ENCODE measurements around the gene NKD2. TPM values are rescaled to one million over a fixed set of nuclear protein-coding genes. Genes with fewer than 3 reads are reported as not detected.

Gene NKD2, protein sequence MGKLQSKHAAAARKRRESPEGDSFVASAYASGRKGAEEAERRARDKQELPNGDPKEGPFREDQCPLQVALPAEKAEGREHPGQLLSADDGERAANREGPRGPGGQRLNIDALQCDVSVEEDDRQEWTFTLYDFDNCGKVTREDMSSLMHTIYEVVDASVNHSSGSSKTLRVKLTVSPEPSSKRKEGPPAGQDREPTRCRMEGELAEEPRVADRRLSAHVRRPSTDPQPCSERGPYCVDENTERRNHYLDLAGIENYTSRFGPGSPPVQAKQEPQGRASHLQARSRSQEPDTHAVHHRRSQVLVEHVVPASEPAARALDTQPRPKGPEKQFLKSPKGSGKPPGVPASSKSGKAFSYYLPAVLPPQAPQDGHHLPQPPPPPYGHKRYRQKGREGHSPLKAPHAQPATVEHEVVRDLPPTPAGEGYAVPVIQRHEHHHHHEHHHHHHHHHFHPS
- 1 to 10 TPM; 1.4 to 1.8 TPM for total RNA-seq

DNA sequence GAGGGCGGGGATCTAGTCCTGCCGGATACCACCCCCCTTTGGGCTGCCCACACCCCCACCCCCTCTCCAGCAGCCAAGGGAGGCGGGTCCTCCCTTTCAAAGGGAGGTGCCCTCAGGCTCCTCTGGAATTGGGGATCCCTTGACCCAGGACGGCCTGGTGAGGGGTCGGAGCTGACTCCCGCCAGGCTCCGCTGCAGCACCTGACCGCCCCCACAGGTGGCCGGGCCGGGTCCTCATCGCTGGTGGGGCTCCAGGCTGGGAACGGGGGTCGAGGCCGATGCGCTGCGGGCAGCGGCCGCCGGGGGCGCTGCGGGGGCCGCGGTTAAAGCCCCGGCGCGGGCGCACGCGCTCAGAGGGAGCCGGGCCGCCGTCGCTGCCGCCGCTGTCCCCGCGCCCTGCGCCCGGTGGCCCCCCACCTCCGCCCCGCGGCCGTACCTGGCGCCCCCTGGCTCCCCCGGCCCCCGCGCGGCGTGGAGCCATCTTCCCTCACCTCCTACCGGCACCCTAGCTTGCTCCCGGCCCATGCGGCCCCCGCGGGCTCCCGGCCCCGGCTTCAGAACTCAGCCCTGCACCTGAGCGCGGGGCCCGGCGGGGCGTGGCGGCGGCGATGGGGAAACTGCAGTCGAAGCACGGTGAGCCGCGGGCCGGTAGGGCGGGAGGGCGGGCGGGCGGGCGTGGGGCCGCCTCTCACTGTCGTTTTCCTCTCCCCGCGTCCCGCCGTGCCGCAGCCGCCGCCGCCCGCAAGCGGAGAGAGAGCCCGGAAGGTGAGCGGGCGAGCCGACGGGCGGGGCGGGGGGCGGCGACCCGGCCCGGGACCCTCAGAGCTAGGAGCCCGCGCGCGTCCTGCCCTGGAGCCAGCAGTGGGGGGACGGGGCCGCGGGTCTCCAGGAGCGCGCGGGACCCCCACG is at the start of gene NKD2:
NKD2 (plus strand) TSS at position 352 of the 908 bp plus-strand sequence; CDS start at position 608, 256 bp downstream.
- no peak for DNase-seq
- peak within 1 kb of the TSS; percentile 59 for H3K4me3 Mint-ChIP-seq
- H3K9me3 Mint-ChIP-seq = no peaks in the 10 kb centered on the region
- no peaks in the 10 kb centered on the region for H3K36me3 Mint-ChIP-seq (ENCODE audit: low read depth)
- H3K4me1 Mint-ChIP-seq = peaks cover 31% of the 10 kb centered on the region
- H3K27ac Mint-ChIP-seq = peak within 1 kb of the TSS; percentile 57
- ChIA-PET POLR2A (no interaction called here), CTCF (interaction anchor here (1.0 to 1.6 kb wide), 3 partner anchors 11 to 542 kb away, joined by 3 to 4 read pairs (median 4); no protein-coding TSS in a partner anchor)
- H3K27me3 Mint-ChIP-seq = peaks cover 46% of the 10 kb centered on the region

DNA sequence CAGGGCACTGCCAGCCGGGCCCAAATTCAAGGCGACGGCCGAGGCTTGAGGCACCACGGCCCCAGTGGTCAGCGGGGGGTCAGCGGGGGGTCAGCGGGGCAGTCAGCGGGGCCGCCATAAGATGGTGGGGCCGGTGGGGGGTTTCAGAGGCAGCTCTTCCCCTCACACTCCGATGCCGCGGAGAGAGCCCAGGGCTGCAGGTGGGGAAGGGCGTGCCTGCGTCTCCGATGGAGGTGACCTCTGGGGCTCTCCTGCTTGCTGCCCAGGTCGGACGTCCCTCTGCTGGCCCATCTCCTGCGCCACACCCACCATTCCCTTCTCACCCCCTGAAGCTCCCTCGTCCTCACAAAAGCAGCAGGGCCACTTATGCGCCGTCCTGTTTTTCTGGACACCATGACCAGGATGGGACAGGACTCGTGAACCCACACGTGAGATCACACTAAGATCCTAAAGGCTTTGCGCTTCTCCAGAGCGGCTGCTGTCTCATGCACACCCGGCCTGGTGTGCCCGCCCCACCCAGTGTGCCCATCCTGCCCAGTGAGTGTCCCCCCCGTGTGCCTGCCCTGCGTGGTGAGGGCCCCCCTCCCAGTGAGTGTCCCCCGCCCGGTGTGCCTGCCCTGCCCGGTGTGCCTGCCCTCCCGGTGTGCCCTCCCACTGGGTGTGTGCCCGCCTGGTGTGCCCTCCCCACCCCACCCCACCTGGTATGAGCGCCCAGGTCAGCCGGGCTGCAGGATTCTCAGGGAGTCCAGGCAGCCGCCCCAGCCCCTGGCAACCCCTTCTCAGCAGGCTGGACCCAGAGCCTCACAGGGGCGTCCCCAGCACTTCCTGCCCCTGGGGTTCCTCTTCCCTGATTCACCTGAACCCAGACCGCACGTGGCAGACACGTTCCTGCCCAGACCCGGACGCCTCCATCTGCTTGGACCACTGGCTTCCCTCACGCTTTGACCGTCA is 48.7 kb upstream of the NKD2 start:
- ChIA-PET CTCF (no interaction called here), POLR2A (no interaction called here)
- Mint-ChIP-seq H3K4me1 (peaks cover 68% of the 10 kb centered on the region), H3K27ac (no peak overlapping the region), H3K4me3 (no peak overlapping the region), H3K36me3 (ENCODE audit: low read depth) (no peaks in the 10 kb centered on the region), H3K27me3 (peaks cover 14% of the 10 kb centered on the region), H3K9me3 (no peaks in the 10 kb centered on the region)
- no peak for DNase-seq

DNA sequence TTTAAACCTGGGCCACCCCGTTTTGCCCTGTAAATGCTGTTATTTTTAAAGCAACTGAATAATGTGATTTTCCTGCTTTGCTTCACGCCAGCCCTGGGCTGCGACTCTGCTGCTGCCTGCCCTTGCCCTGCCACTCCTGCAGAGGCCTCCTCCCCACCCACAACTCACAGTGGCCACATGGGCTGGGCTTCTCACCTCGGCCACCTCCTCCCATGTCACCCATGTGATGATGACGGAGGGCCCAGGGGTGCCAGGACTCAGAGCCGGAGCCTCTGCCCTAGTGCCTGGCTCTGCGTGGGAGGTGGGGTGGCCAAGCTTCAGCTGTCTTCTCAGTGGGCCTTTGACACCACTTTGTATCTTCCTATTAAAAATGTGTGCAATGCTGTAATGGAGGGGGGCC is 48.1 kb upstream of the NKD2 start:
- ChIA-PET POLR2A (no interaction called here), CTCF (no interaction called here)
- DNase-seq = no peak
- H3K4me3 Mint-ChIP-seq = no peak overlapping the region
- peaks cover 70% of the 10 kb centered on the region for H3K4me1 Mint-ChIP-seq
- peaks cover 8% of the 10 kb centered on the region for H3K27me3 Mint-ChIP-seq
- H3K27ac Mint-ChIP-seq = no peak overlapping the region
- H3K36me3 Mint-ChIP-seq (ENCODE audit: low read depth) = no peaks in the 10 kb centered on the region
- no peaks in the 10 kb centered on the region for H3K9me3 Mint-ChIP-seq

DNA sequence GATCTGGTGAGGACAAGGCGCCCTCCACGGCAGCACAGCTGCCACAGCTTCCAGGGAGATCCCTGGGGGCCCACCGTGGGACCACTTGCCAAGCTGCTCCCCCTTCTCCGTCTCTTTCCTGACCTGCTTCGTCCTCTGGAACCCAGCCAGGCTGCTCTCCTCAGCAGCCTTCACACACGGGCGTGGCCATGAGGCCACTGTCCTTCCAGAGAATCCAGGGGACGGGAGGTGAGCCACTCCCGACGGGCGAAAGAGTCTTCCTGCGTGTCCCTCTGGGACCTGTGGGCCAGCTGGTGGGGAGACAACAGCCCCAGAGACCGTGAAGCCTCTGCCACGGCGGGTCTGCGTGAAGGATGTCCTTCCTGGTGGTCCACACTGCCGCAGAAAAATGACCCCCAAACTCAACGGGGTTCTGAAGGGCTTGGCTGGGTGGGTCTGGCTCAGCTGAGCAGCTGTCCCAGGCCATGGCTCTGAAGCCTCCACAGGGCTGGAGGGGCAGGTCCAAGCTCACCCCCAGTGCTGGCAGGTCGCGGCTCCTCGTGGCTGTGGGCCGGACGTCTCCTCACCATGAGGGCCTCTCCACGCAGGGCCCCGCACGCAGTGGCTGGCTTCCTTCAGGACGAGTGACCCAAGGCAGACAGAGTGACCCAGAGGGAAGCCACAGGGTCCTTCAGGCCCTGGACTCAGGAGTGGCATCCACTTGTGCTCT is 47.4 kb upstream of the NKD2 start:
- no peaks in the 10 kb centered on the region for H3K9me3 Mint-ChIP-seq
- POLR2A ChIA-PET = no interaction called here
- H3K27ac Mint-ChIP-seq = peak overlapping the region; percentile 50
- H3K4me3 Mint-ChIP-seq = no peak overlapping the region
- CTCF ChIA-PET = no interaction called here
- H3K27me3 Mint-ChIP-seq = peaks cover 4% of the 10 kb centered on the region
- peaks cover 70% of the 10 kb centered on the region for H3K4me1 Mint-ChIP-seq
- no peak for DNase-seq
- no peaks in the 10 kb centered on the region for H3K36me3 Mint-ChIP-seq (ENCODE audit: low read depth)

DNA sequence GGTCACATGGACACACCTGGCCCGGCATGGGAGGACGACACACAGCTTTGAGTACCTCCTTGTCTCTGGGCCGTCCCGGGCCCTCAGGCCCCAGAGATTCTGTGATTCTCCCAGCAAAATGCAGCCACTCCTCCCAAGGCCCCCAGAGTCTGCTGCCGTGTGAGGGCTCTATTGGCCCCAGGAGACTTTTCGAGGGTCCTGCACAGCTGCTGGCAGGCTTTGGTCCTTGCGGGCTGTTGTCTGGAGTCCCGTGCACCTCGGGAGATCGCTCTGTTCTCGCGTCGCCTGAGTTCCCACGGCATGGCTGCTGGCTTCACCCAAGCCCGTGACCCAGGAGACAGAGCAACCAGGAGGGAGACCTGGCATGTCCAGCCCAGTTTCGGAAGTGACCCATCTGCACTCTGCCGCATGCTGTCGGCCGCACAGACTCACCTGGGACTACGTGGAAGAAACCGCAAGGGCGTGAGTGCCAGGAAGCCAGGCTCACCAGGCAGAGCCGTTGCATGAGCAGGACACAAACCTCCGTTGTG is 46.8 kb upstream of the NKD2 start:
- no peak for DNase-seq
- Mint-ChIP-seq H3K27ac (peak overlapping the region; percentile 41), H3K27me3 (peaks cover 4% of the 10 kb centered on the region), H3K36me3 (ENCODE audit: low read depth) (no peaks in the 10 kb centered on the region), H3K4me3 (no peak overlapping the region), H3K9me3 (no peaks in the 10 kb centered on the region), H3K4me1 (peaks cover 65% of the 10 kb centered on the region)
- ChIA-PET CTCF (no interaction called here), POLR2A (no interaction called here)

DNA sequence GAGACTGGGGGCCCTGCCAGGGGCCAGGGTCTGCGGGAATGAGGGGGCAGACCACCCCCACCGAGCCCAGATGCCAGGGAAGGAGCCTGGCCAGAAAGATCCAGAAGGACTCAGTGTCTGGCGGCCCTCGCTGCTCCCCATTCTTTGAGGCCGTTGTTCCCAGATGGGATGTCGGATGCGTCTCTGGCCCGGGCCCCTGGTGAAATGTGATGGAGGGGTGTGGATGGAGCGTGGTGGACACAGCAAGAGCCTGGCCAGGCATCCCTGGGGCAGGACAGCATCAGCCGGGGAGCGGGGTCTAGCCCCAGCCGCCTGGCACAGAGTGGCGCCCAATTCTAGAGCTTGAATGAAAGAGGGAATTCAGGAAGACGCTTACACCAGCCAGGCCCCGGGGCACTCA is 46.2 kb upstream of the NKD2 start:
- H3K4me1 Mint-ChIP-seq = peaks cover 59% of the 10 kb centered on the region

DNA sequence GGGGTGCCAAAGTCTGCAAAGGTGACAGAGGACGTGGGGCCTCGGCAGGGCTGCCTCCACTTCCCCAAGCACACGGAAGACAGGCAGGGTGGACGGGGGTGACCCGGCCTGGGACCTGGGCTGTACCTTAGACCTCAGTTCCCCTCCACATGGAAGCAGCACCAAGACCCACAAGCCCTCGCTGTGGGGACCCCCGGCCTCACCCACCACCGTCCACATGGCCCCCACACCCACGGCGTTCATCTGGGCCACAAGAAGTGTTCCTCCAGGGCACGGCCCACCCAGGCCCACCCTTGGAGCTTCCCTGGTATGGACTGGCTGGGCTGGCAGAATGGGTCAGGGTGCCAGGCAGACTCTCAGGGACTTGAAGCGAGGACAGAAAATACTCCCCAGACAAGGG is 45.8 kb upstream of the NKD2 start:
- DNase-seq = no peak
- Mint-ChIP-seq H3K36me3 (ENCODE audit: low read depth) (no peaks in the 10 kb centered on the region), H3K4me3 (no peak overlapping the region), H3K9me3 (no peaks in the 10 kb centered on the region), H3K27ac (peak overlapping the region; percentile 93), H3K4me1 (peaks cover 58% of the 10 kb centered on the region), H3K27me3 (peaks cover 9% of the 10 kb centered on the region)
- CTCF ChIA-PET = no interaction called here
- POLR2A ChIA-PET = no interaction called here

More for the DNA sequence above, 46.2 kb upstream of the NKD2 start:
- ChIA-PET CTCF (no interaction called here), POLR2A (no interaction called here)
- Mint-ChIP-seq H3K36me3 (ENCODE audit: low read depth) (no peaks in the 10 kb centered on the region), H3K9me3 (no peaks in the 10 kb centered on the region), H3K27ac (peak overlapping the region; percentile 41), H3K27me3 (peaks cover 5% of the 10 kb centered on the region), H3K4me3 (no peak overlapping the region)
- no peak for DNase-seq

DNA sequence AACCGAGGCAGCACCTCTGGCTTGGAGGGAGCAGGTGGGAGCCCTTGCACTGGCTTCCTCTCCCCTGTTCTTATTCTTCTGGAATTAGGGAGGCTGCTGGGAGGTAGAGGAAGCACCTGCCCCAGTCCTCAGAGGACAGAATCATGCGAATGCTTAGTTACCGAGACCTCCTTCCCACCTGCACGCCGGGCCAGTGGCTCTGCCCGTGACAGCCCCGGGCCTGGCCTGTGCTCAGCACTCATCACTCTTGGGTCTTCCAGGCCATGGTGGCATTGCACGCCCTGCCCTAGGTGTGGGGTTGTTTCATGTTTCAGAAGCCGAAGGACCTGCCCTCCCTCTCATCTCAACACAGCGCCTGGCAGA is 45.3 kb upstream of the NKD2 start:
- H3K36me3 Mint-ChIP-seq (ENCODE audit: low read depth) = no peaks in the 10 kb centered on the region
- DNase-seq = no peak
- CTCF ChIA-PET = no interaction called here
- H3K9me3 Mint-ChIP-seq = no peaks in the 10 kb centered on the region
- peak overlapping the region; percentile 93 for H3K27ac Mint-ChIP-seq
- H3K27me3 Mint-ChIP-seq = peaks cover 12% of the 10 kb centered on the region
- H3K4me1 Mint-ChIP-seq = peaks cover 58% of the 10 kb centered on the region
- POLR2A ChIA-PET = no interaction called here
- peak overlapping the region; percentile 61 for H3K4me3 Mint-ChIP-seq

DNA sequence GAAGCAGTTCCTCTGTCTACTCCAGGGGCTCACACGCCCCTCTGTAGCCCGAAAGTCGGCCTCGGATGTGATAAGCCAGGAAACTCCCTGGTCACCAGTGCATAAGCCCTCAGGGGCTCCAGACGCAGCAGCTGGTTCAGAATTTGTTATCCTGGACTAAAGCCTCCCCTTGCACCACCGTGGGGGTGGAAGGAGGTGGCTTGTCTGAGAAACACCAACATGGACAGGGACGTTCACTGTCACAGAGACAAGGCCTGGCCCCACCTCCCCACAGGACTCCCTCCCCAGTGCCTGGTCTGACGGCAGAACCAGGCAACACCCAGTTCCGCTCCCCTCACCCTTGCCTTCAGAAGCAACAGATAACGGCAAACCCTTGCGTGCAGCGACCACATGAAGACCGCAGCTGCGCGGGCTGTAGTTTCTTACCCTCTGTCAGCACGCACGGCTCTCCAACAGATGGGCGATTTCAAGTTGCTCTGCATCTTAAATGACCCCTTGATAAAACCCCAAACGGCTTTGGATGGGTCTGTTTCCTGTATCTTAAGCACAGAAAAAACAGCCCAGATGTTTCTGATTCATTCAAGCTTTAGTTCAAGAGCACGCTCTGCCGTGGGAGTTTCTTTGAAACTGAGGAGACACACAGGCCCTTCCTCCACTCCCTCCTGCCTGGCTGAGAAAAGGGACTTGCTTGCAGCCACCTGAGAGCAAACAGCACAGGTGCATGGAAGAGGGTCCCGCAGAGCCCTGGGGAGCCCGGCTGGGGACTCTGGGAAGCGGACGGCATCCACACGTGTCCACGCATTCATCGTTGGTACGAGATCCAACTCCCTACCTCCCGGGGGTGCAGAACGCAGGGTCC is 44.7 kb upstream of the NKD2 start:
- CTCF ChIA-PET = no interaction called here
- Mint-ChIP-seq H3K4me1 (peaks cover 63% of the 10 kb centered on the region), H3K4me3 (peak overlapping the region; percentile 61), H3K36me3 (ENCODE audit: low read depth) (no peaks in the 10 kb centered on the region), H3K27me3 (peaks cover 17% of the 10 kb centered on the region), H3K9me3 (no peaks in the 10 kb centered on the region), H3K27ac (peak overlapping the region; percentile 93)
- DNase-seq = peak; percentile 81
- POLR2A ChIA-PET = interaction anchor here (0.6 kb wide), 2 partner anchors 13 to 37 kb away, joined by 3 to 4 read pairs; no protein-coding TSS in a partner anchor

DNA sequence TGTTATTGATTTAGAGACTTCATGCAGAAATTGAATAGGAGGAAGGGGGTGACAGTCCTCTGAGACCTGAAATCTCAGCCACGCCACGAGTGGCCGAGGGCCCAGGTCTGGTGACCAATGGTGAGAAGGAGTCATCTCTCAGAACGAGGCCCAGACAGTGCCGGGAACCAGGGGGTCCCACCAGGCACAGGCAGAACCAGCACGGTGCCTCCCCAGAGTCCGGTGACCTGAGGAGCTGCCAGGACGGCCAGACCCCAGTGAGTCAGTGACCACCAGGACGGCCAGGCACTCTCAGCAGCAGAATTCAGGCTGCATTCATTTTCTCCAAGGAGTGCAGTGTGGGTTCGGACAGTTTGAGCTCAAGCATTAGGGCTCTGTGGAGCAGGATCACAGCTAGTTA is 43.8 kb upstream of the NKD2 start:
- Mint-ChIP-seq H3K36me3 (ENCODE audit: low read depth) (no peaks in the 10 kb centered on the region), H3K4me3 (peak overlapping the region; percentile 49), H3K27ac (peak overlapping the region; percentile 93), H3K9me3 (no peaks in the 10 kb centered on the region), H3K4me1 (peaks cover 70% of the 10 kb centered on the region), H3K27me3 (peaks cover 27% of the 10 kb centered on the region)
- CTCF ChIA-PET = interaction anchor here (1.1 kb wide), 1 partner anchor 26 kb away, joined by 3 read pairs; no protein-coding TSS in a partner anchor
- no peak for DNase-seq
- POLR2A ChIA-PET = no interaction called here
